PC-9 (cell line): ENCODE measurements around the gene MMP17.

Experiments
- EZH2 ChIP-seq: fragments of 200-600 bp; sonication (generic); IDR thresholded peaks from 2 replicates; pipeline ENCODE4 v1.8.0; 2017; ENCODE audit warnings: antibody characterized with exemption, low read depth
- TF ChIP-seq, protein P1 (sequence below): fragments of 200-600 bp; sonication (generic); conservative IDR thresholded peaks from 2 replicates; pipeline ENCODE4 v1.6.1; 2017; ENCODE audit warnings: mixed run types, antibody characterized with exemption, mild to moderate bottlenecking, moderate library complexity

- TF ChIP-seq, protein P1, sequence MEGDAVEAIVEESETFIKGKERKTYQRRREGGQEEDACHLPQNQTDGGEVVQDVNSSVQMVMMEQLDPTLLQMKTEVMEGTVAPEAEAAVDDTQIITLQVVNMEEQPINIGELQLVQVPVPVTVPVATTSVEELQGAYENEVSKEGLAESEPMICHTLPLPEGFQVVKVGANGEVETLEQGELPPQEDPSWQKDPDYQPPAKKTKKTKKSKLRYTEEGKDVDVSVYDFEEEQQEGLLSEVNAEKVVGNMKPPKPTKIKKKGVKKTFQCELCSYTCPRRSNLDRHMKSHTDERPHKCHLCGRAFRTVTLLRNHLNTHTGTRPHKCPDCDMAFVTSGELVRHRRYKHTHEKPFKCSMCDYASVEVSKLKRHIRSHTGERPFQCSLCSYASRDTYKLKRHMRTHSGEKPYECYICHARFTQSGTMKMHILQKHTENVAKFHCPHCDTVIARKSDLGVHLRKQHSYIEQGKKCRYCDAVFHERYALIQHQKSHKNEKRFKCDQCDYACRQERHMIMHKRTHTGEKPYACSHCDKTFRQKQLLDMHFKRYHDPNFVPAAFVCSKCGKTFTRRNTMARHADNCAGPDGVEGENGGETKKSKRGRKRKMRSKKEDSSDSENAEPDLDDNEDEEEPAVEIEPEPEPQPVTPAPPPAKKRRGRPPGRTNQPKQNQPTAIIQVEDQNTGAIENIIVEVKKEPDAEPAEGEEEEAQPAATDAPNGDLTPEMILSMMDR: no peak
- TF ChIP-seq EZH2: no peak
These were observed 7.5 kb downstream of the MMP17 start for GRCh38 chr12:131835616-131836171.
